Measurements from ENCODE around the gene HCN2. TPM values are rescaled to one million over a fixed set of nuclear protein-coding genes. Genes with fewer than 3 reads are reported as not detected.

Gene HCN2
- total and polyA plus RNA-seq, 2 of the 8 experiments (the other 6 are each of a cell fraction or from before 2014, with no cell fraction given) = 1.0 to 4.0 TPM

- no peak for TF ChIP-seq JUN (IDR thresholded peaks at IDR 0.05; ENCODE audit: low read depth, low read length)
- no peak for TF ChIP-seq POLR2A (IDR thresholded peaks at IDR 0.05; ENCODE audit: control extremely low read depth in 1 of 2, low read depth in 2 of 2, low read length in 2 of 2)
- no peak for TF ChIP-seq ZNF274 (IDR thresholded peaks at IDR 0.05; ENCODE audit: borderline replicate concordance, extremely low read depth, low read length)
- no peak for TF ChIP-seq SIRT6 (IDR thresholded peaks at IDR 0.05; ENCODE audit: low read length)
- no peak for TF ChIP-seq CREB1 (IDR thresholded peaks at IDR 0.05)
- TF ChIP-seq PHF8 (conservative IDR thresholded peaks at IDR 0.05; ENCODE audit: low read depth, low read length) = no peak
- TF ChIP-seq CHD2 (IDR thresholded peaks at IDR 0.05; ENCODE audit: low read length) = 0 out of 2 replicates have a peak, but pooled peaks have one; percentile 32
- TF ChIP-seq HDAC2 (IDR thresholded peaks at IDR 0.05; ENCODE audit: borderline replicate concordance in 1 of 2, low read depth in 2 of 2, low read length in 2 of 2) = no peak
- TF ChIP-seq, protein P1, sequence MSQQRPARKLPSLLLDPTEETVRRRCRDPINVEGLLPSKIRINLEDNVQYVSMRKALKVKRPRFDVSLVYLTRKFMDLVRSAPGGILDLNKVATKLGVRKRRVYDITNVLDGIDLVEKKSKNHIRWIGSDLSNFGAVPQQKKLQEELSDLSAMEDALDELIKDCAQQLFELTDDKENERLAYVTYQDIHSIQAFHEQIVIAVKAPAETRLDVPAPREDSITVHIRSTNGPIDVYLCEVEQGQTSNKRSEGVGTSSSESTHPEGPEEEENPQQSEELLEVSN (IDR thresholded peaks at IDR 0.05) = peak; percentile 88
- no peak for TF ChIP-seq CBX8 (IDR thresholded peaks at IDR 0.05; ENCODE audit: borderline replicate concordance, low read depth, low read length)
- TF ChIP-seq MAX (IDR thresholded peaks at IDR 0.05) = peak; percentile 97
- 0 out of 2 replicates have a peak, but pooled peaks have one; percentile 46 for TF ChIP-seq RBBP5 (IDR thresholded peaks at IDR 0.05; ENCODE audit: borderline replicate concordance, low read depth, low read length)
- no peak for TF ChIP-seq RNF2 (IDR thresholded peaks at IDR 0.05; ENCODE audit: borderline replicate concordance, low read depth, low read length, missing control alignments, poor library complexity, severe bottlenecking)
- peak; percentile 77; the same call in 1 of the 2 replicates for TF ChIP-seq GABPA (IDR thresholded peaks at IDR 0.05; ENCODE audit: borderline replicate concordance, insufficient read depth, low read length)
Observed at GRCh38 chr19:664913-665443, 75.3 kb downstream of the HCN2 start (continued).
